SJSA1 (cell line): ENCODE results near the gene CD68. TPM values are rescaled to one million over a fixed set of nuclear protein-coding genes. Genes with fewer than 3 reads are reported as not detected.

Experiments
- DNase-seq, 2 experiments: peaks; one replicate each; pipeline ENCODE4 v3.0.0-alpha.2; 2015 to 2020; ENCODE audit warnings: low spot score in 2 of 2, low read depth in 1 of 2
- H3K27ac ChIP-seq: fragments of 250-450 bp; sonication (Bioruptor Pico); 2 replicates; pipeline ENCODE4 v1.5.1; 2020; ENCODE audit warnings: mild to moderate bottlenecking, moderate library complexity
- H3K27me3 ChIP-seq: fragments of 250-450 bp; sonication (Bioruptor Pico); replicated peaks from 2 replicates; pipeline ENCODE4 v1.5.1; 2020; ENCODE audit warnings: mild to moderate bottlenecking, moderate library complexity
- H3K36me3 ChIP-seq: fragments of 250-450 bp; sonication (Bioruptor Pico); 2 replicates; pipeline ENCODE4 v1.5.1; 2020; ENCODE audit warnings: mild to moderate bottlenecking
- H3K4me1 ChIP-seq: fragments of 250-450 bp; sonication (Bioruptor Pico); replicated peaks from 2 replicates; pipeline ENCODE4 v1.6.1; 2021; ENCODE audit warnings: mild to moderate bottlenecking
- H3K4me3 ChIP-seq: fragments of 250-450 bp; sonication (Bioruptor Pico); 2 replicates; pipeline ENCODE4 v1.5.1; 2020; ENCODE audit warnings: mild to moderate bottlenecking
- H3K9me3 ChIP-seq: fragments of 250-450 bp; sonication (Bioruptor Pico); replicated peaks from 2 replicates; pipeline ENCODE4 v1.5.1; 2020; ENCODE audit warnings: mild to moderate bottlenecking
- total RNA-seq: library from RNA; depleted of rRNA; stranded (reverse); fragments of >200 nt; shearing (Covaris generic); gene quantifications from 2 replicates; pipeline ENCODE4 v1.2.3, GENCODE V29; 2014; rRNA removed

CD68 gene
- total RNA-seq, 1 experiment from 2014 or later, result 5.2 TPM

- DNase-seq, result peak; percentile 84 to 94
- Histone ChIP-seq H3K27ac (peak within 1 kb of the TSS; percentile 59), H3K9me3 (no peaks in the 10 kb centered on the region), H3K4me1 (no peaks in the 10 kb centered on the region; the same call in 1 of the 2 replicates), H3K36me3 (no peaks in the 10 kb centered on the region), H3K27me3 (no peaks in the 10 kb centered on the region), H3K4me3 (peak within 1 kb of the TSS; percentile 48)
Observed at GRCh38 chr17:7627250-7628121, 48.0 kb downstream of the CD68 start, which contains the start of gene SAT2. Gene SAT2 (minus strand): TSS chr17:7627821. CDS start chr17:7627635, 186 bp downstream.

DNA sequence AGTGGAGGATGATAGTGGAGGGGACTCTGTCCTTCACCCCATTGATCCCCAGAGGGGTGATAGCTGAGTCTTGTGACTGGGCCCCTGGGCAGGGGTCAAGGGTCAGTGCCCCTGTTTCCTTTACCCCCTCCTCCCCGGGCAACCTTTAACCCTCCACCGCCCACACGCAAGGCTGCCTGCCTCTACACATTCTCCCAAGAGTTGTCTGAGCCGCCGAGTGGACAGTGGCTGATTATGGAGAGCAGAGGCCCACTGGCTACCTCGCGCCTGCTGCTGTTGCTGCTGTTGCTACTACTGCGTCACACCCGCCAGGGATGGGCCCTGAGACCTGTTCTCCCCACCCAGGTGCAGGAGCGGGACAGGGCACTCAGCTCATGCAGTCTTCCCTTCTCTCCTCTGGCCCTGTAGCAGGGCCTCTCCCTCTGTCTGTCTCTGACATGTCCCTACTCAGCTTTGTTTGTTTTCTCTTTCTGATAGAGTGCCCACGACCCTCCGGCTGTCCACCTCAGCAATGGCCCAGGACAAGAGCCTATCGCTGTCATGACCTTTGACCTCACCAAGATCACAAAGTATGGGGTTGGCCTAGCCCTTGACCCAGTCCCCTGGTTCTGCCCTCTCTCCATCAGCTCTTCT lies 50.6 kb downstream of the CD68 start, which contains the start of gene SHBG:
TSS of gene SHBG (plus strand) at position 197 of the 633 bp plus-strand sequence. CDS start at position 235, 38 bp downstream.
- Histone ChIP-seq H3K27ac (no peak within 1 kb of the TSS), H3K9me3 (no peaks in the 10 kb centered on the region), H3K27me3 (no peaks in the 10 kb centered on the region), H3K4me1 (no peaks in the 10 kb centered on the region; the same call in 1 of the 2 replicates), H3K4me3 (no peak within 1 kb of the TSS), H3K36me3 (no peaks in the 10 kb centered on the region)
- no peak for DNase-seq

Other genes with a start within 250 kb of the CD68 start
- not detected in 2 replicates for gene ACAP1, start 243.1 kb upstream of the CD68 start, total RNA-seq
- gene KCTD11, start 227.5 kb upstream of the CD68 start, total RNA-seq, result 5.4 and 7.0 TPM in 2 replicates
- not detected in 2 replicates for gene TMEM95, start 224.5 kb upstream of the CD68 start, total RNA-seq
- not detected in 2 replicates for gene TNK1, start 198.5 kb upstream of the CD68 start, total RNA-seq
- gene PLSCR3, start 185.1 kb upstream of the CD68 start, total RNA-seq, result 13.3 and 14.2 TPM in 2 replicates
- gene TMEM256, start 175.5 kb upstream of the CD68 start, total RNA-seq, result 24.7 and 28.8 TPM in 2 replicates
- 2.2 and 3.9 TPM in 2 replicates for gene NLGN2, start 171.8 kb upstream of the CD68 start, total RNA-seq
- not detected in 2 replicates for gene SPEM1, start 159.3 kb upstream of the CD68 start, total RNA-seq
- not detected in 2 replicates for gene SPEM2, start 154.0 kb upstream of the CD68 start, total RNA-seq
- not detected in 2 replicates for gene SPEM3, start 150.8 kb upstream of the CD68 start, total RNA-seq
- gene TMEM102, start 144.2 kb upstream of the CD68 start, total RNA-seq, result 0.45 TPM in 1 of 2 replicates, not detected in the other
- gene FGF11, start 140.1 kb upstream of the CD68 start, total RNA-seq, result not detected in 2 replicates
- 3.9 and 14.7 TPM in 2 replicates for gene CHRNB1, start 134.6 kb upstream of the CD68 start, total RNA-seq
- 13.8 and 19.9 TPM in 2 replicates for gene ZBTB4, start 100.0 kb upstream of the CD68 start, total RNA-seq
- not detected in 2 replicates for gene SLC35G6, start 98.2 kb upstream of the CD68 start, total RNA-seq
- gene POLR2A, start 95.3 kb upstream of the CD68 start, total RNA-seq, result 17.5 and 29.3 TPM in 2 replicates
- gene TNFSF12, start 30.6 kb upstream of the CD68 start, total RNA-seq, result 5.9 and 22.8 TPM in 2 replicates
- 0.56 and 1.3 TPM in 2 replicates for gene TNFSF13, start 20.9 kb upstream of the CD68 start, total RNA-seq
- 74.9 and 101 TPM in 2 replicates for gene SENP3, start 17.7 kb upstream of the CD68 start, total RNA-seq
- gene MPDU1, start 4.2 kb downstream of the CD68 start, total RNA-seq, result 166 and 213 TPM in 2 replicates
- gene SOX15, start 10.5 kb downstream of the CD68 start, total RNA-seq, result not detected in 2 replicates
- gene FXR2, start 35.3 kb downstream of the CD68 start, total RNA-seq, result 39.6 and 49.5 TPM in 2 replicates
- 28.1 and 40.1 TPM in 2 replicates for gene SAT2, start 48.2 kb downstream of the CD68 start, total RNA-seq
- gene SHBG, start 50.5 kb downstream of the CD68 start, total RNA-seq, result not detected in 2 replicates
- not detected in 2 replicates for gene ATP1B2, start 71.3 kb downstream of the CD68 start, total RNA-seq
- 28.4 and 40.6 TPM in 2 replicates for gene TP53, start 107.9 kb downstream of the CD68 start, total RNA-seq
- gene WRAP53, start 108.8 kb downstream of the CD68 start, total RNA-seq, result 13.8 and 14.2 TPM in 2 replicates
- not detected in 2 replicates for gene EFNB3, start 125.6 kb downstream of the CD68 start, total RNA-seq
- gene DNAH2, start 138.1 kb downstream of the CD68 start, total RNA-seq, result not detected in 2 replicates